Neural cell (in vitro differentiated cells): ENCODE data around the gene SLC17A7. TPM values are rescaled to one million over a fixed set of nuclear protein-coding genes. Genes with fewer than 3 reads are reported as not detected.

Source experiments
- H2AFZ ChIP-seq: fragments of 200-600, 300-800 bp; sonication (generic), shearing (Covaris generic); 2 replicates; pipeline ENCODE4 v1.6.0; 2014; ENCODE audit warnings: low read depth, mild to moderate bottlenecking, antibody characterized with exemption, low read length, moderate library complexity
- H3F3A ChIP-seq: fragments of 200-600 bp; shearing (Covaris generic); 2 replicates; pipeline ENCODE4 v1.6.1; 2016; ENCODE audit warnings: mild to moderate bottlenecking, moderate library complexity, mixed read lengths, antibody characterized with exemption, low read length; ENCODE audit not compliant: insufficient read depth, poor library complexity, severe bottlenecking
- H3K27ac ChIP-seq: fragments of 200-600, 300-800 bp; sonication (generic), shearing (Covaris generic); 2 replicates; pipeline ENCODE4 v1.5.1; 2014; ENCODE audit warnings: mild to moderate bottlenecking, low read length, moderate library complexity
- H3K27me3 ChIP-seq: fragments of 300-800, 200-600 bp; sonication (generic), shearing (Covaris generic); 2 replicates; pipeline ENCODE4 v1.6.0; 2014; ENCODE audit warnings: mild to moderate bottlenecking, low read depth, low read length, moderate library complexity; ENCODE audit not compliant: insufficient read depth
- H3K36me3 ChIP-seq: fragments of 300-800, 200-600 bp; sonication (generic), shearing (Covaris generic); 2 replicates; pipeline ENCODE4 v1.5.1; 2014; ENCODE audit warnings: mild to moderate bottlenecking, antibody characterized with exemption, low read length, moderate library complexity; ENCODE audit not compliant: insufficient read depth
- H3K4me2 ChIP-seq: fragments of 300-800, 200-600 bp; sonication (generic), shearing (Covaris generic); 2 replicates; pipeline ENCODE4 v1.6.0; 2014; ENCODE audit warnings: mild to moderate bottlenecking, low read length
- H3K4me3 ChIP-seq: fragments of 300-800, 200-600 bp; sonication (generic), shearing (Covaris generic); 2 replicates; pipeline ENCODE4 v1.5.1; 2014; ENCODE audit warnings: mild to moderate bottlenecking, low read length, moderate library complexity
- H3K79me2 ChIP-seq: fragments of 200-600 bp; shearing (Covaris generic); replicated peaks from 2 replicates; pipeline ENCODE4 v1.6.0; 2014; ENCODE audit warnings: mild to moderate bottlenecking, low read length, moderate library complexity; ENCODE audit not compliant: insufficient read depth
- H3K9ac ChIP-seq: fragments of 300-800, 200-600 bp; sonication (generic), shearing (Covaris generic); 2 replicates; pipeline ENCODE4 v1.6.1; 2016; ENCODE audit warnings: mild to moderate bottlenecking, low read length, mixed read lengths
- H3K9me2 ChIP-seq: fragments of 200-600 bp; shearing (Covaris generic); 2 replicates; pipeline ENCODE4 v1.6.1; 2016; ENCODE audit warnings: mild to moderate bottlenecking, low read length, mixed read lengths; ENCODE audit not compliant: insufficient read depth
- H3K9me3 ChIP-seq: fragments of 200-600, 300-800 bp; sonication (generic), shearing (Covaris generic); 2 replicates; pipeline ENCODE4 v1.6.1; 2016; ENCODE audit warnings: mild to moderate bottlenecking, mixed run types, low read length, moderate library complexity, mixed read lengths
- H4K20me1 ChIP-seq: fragments of 200-600 bp; shearing (Covaris generic); 2 replicates; pipeline ENCODE4 v1.6.1; 2016; ENCODE audit warnings: mild to moderate bottlenecking, mixed run types; ENCODE audit not compliant: insufficient read depth
- EP300 ChIP-seq: fragments of 450-650 bp; conservative IDR thresholded peaks from 2 replicates; pipeline ENCODE4 v1.6.1; 2014; ENCODE audit warnings: antibody characterized with exemption, mild to moderate bottlenecking, moderate library complexity; ENCODE audit not compliant: poor library complexity, severe bottlenecking
- EZH2 ChIP-seq: fragments of 200-600, 300-800 bp; shearing (Covaris generic), sonication (generic); IDR thresholded peaks from 2 replicates; pipeline ENCODE4 v1.6.1; 2014; ENCODE audit warnings: antibody characterized with exemption, low read length, borderline replicate concordance, mild to moderate bottlenecking; ENCODE audit not compliant: insufficient read depth, poor library complexity, severe bottlenecking
- MXI1 ChIP-seq: fragments of 450-650 bp; conservative IDR thresholded peaks from 2 replicates; pipeline ENCODE4 v1.6.1; 2014; ENCODE audit warnings: antibody characterized with exemption, mild to moderate bottlenecking; ENCODE audit not compliant: poor library complexity, severe bottlenecking
- POLR2AphosphoS5 ChIP-seq: IDR thresholded peaks from 2 replicates; pipeline ENCODE4 v1.6.1; 2012
- RAD21 ChIP-seq: fragments of 450-650 bp; conservative IDR thresholded peaks from 2 replicates; pipeline ENCODE4 v1.6.1; 2014; ENCODE audit warnings: antibody characterized with exemption, mild to moderate bottlenecking, moderate library complexity
- SMC3 ChIP-seq: fragments of 450-650 bp; conservative IDR thresholded peaks from 2 replicates; pipeline ENCODE4 v1.6.1; 2014; ENCODE audit warnings: antibody characterized with exemption, mild to moderate bottlenecking, moderate library complexity; ENCODE audit not compliant: poor library complexity
- TAF1 ChIP-seq: IDR thresholded peaks from 2 replicates; pipeline ENCODE4 v1.6.1; 2012; ENCODE audit warnings: low read depth
- polyA plus RNA-seq: library from polyadenylated mRNA; depleted of rRNA; stranded (reverse); fragments of >200 nt; gene quantifications from 2 replicates; pipeline ENCODE4 v1.2.3, GENCODE V29; 2014
- TF ChIP-seq, protein P1 (sequence below): fragments of 450-650 bp; IDR thresholded peaks from 2 replicates; pipeline ENCODE4 v1.5.1; 2014; ENCODE audit warnings: antibody characterized with exemption, mild to moderate bottlenecking, moderate library complexity; ENCODE audit not compliant: poor library complexity, severe bottlenecking
- TF ChIP-seq, protein P2 (sequence below): IDR thresholded peaks from 2 replicates; pipeline ENCODE4 v1.6.1; 2012; ENCODE audit warnings: borderline replicate concordance

SLC17A7 gene
- polyA plus RNA-seq, 1 donor from 2014 or later = 0.07 TPM

DNA sequence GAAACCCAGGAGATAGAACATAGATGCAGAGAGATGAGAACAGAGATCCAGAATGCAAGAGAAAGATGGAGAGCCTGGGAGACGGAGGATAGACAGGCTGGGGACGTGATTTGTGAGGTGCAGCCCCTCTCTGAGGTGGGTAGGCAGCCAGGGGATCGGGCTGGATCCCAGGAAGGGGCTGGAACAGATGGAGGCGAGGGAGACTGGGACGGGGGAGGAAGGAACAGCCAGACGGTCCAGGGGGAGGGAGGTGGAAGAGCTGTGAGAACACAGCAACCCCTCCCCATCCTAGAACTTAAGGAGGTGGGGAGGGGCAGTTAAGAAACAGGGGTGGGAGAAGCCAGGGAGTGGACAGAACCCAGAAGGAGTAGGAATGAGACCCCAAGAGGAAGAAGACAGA, 3.1 kb downstream of the SLC17A7 start:
- Histone ChIP-seq H3K27ac (no peak overlapping the region), H3K36me3 (no peaks in the 10 kb centered on the region), H3K9me3 (no peaks in the 10 kb centered on the region), H3K9ac (no peak overlapping the region), H3K27me3 (peaks cover 79% of the 10 kb centered on the region), H3K4me2 (no peak overlapping the region), H2AFZ (no peak overlapping the region), H3K79me2 (no peaks in the 10 kb centered on the region), H3K4me3 (no peak overlapping the region), H4K20me1 (no peaks in the 10 kb centered on the region), H3K9me2 (no peaks in the 10 kb centered on the region), H3F3A (no peaks in the 10 kb centered on the region)
- no peak for TF ChIP-seq SMC3
- TF ChIP-seq MXI1 = no peak
- TF ChIP-seq TAF1 = no peak
- no peak for TF ChIP-seq RAD21
- TF ChIP-seq EZH2 = no peak
- TF ChIP-seq POLR2AphosphoS5 = no peak
- no peak for TF ChIP-seq EP300
- TF ChIP-seq, protein P1, sequence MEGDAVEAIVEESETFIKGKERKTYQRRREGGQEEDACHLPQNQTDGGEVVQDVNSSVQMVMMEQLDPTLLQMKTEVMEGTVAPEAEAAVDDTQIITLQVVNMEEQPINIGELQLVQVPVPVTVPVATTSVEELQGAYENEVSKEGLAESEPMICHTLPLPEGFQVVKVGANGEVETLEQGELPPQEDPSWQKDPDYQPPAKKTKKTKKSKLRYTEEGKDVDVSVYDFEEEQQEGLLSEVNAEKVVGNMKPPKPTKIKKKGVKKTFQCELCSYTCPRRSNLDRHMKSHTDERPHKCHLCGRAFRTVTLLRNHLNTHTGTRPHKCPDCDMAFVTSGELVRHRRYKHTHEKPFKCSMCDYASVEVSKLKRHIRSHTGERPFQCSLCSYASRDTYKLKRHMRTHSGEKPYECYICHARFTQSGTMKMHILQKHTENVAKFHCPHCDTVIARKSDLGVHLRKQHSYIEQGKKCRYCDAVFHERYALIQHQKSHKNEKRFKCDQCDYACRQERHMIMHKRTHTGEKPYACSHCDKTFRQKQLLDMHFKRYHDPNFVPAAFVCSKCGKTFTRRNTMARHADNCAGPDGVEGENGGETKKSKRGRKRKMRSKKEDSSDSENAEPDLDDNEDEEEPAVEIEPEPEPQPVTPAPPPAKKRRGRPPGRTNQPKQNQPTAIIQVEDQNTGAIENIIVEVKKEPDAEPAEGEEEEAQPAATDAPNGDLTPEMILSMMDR = no peak
- TF ChIP-seq, protein P2, sequence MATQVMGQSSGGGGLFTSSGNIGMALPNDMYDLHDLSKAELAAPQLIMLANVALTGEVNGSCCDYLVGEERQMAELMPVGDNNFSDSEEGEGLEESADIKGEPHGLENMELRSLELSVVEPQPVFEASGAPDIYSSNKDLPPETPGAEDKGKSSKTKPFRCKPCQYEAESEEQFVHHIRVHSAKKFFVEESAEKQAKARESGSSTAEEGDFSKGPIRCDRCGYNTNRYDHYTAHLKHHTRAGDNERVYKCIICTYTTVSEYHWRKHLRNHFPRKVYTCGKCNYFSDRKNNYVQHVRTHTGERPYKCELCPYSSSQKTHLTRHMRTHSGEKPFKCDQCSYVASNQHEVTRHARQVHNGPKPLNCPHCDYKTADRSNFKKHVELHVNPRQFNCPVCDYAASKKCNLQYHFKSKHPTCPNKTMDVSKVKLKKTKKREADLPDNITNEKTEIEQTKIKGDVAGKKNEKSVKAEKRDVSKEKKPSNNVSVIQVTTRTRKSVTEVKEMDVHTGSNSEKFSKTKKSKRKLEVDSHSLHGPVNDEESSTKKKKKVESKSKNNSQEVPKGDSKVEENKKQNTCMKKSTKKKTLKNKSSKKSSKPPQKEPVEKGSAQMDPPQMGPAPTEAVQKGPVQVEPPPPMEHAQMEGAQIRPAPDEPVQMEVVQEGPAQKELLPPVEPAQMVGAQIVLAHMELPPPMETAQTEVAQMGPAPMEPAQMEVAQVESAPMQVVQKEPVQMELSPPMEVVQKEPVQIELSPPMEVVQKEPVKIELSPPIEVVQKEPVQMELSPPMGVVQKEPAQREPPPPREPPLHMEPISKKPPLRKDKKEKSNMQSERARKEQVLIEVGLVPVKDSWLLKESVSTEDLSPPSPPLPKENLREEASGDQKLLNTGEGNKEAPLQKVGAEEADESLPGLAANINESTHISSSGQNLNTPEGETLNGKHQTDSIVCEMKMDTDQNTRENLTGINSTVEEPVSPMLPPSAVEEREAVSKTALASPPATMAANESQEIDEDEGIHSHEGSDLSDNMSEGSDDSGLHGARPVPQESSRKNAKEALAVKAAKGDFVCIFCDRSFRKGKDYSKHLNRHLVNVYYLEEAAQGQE = no peak

DNA sequence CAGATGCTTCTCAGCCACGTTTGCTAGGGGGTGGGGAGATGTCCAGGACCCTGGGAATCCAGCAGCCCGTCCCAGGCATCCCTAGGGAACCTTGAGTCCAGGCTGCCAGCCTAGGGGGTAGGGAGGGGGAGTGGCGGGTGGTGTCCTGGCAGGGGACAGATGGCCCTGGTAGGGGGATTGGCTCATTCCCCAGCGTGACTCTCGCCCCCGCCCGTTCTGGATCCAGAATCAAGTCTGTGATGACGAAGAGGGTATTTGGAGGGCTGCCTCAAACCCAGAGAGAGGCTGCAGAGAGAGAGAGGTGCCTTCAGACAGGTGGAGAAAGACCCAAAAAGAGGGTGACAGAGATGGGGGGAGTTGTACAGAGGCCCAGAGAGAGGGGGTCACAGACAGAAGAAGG, 4.1 kb downstream of the SLC17A7 start:
- H3K9me2 ChIP-seq = no peaks in the 10 kb centered on the region
- no peak overlapping the region for H2AFZ ChIP-seq
- no peak overlapping the region for H3K4me3 ChIP-seq
- H3K27ac ChIP-seq = no peak overlapping the region
- no peaks in the 10 kb centered on the region for H3K36me3 ChIP-seq
- H3K4me2 ChIP-seq = no peak overlapping the region
- H3K9ac ChIP-seq = no peak overlapping the region
- no peaks in the 10 kb centered on the region for H4K20me1 ChIP-seq
- H3F3A ChIP-seq = no peaks in the 10 kb centered on the region
- H3K27me3 ChIP-seq = peaks cover 79% of the 10 kb centered on the region
- H3K9me3 ChIP-seq = peaks cover 5% of the 10 kb centered on the region
- no peak for TF ChIP-seq MXI1
- no peak for TF ChIP-seq RAD21
- no peak for TF ChIP-seq EP300
- TF ChIP-seq, protein P2 = no peak
- TF ChIP-seq SMC3 = no peak
- TF ChIP-seq EZH2 = no peak
- TF ChIP-seq TAF1 = no peak
- no peak for TF ChIP-seq POLR2AphosphoS5
- TF ChIP-seq, protein P1 = no peak
- H3K79me2 ChIP-seq = no peaks in the 10 kb centered on the region
